Measurements from ENCODE around the gene TCERG1L. TPM values are rescaled to one million over a fixed set of nuclear protein-coding genes. Genes with fewer than 3 reads are reported as not detected.
A peak's percentile ranks its signal among the peaks of the same experiment; 100 is the strongest.

The TCERG1L gene
- polyA plus RNA-seq, 3 donors, result not detected

DNA sequence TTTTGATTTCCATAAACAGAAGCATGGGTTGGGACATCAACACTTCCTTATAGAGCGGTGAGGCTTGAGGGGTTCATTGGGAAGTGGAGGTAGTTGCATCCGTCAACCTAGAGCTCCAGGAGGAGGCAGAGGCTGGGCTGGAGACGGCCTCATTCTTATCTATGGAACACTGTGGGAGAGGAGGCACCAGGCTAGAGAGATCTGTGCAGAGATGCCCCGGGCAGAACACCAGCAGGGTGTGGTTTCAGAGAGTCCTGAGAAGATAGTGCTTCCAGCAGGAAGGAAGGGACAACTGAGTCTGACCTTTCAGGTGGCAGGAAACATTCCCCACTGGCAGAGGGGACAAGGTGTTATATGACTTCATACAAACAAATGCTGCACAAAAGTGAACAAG, 56.7 kb downstream of the TCERG1L start:
- H3K4me1 Mint-ChIP-seq, result no peaks in the 10 kb centered on the region
- H3K4me2 ChIP-seq (replicated peaks; ENCODE audit: extremely low read depth, low read length, poor library complexity, severe bottlenecking), result no peak overlapping the region
- no peak overlapping the region for H3K27ac ChIP-seq (ENCODE audit: low read depth in 1 of 2, low read length in 2 of 2)
- no peaks in the 10 kb centered on the region for H3K9me3 ChIP-seq (replicated peaks in 1 of 2; ENCODE audit: control insufficient read depth in 1 of 2, insufficient read depth in 1 of 2, low read length in 2 of 2)
- no peak for DNase-seq
- H3K27me3 Mint-ChIP-seq (ENCODE audit: low read depth in 3 of 3), result peaks cover 2 to 14% (median 8%) of the 10 kb centered on the region in 3 donors
- no peak overlapping the region for H3K4me3 ChIP-seq (replicated peaks in 1 of 3; ENCODE audit: low read depth in 2 of 3, low read length in 3 of 3)
- no peaks in the 10 kb centered on the region for H4K20me1 ChIP-seq (ENCODE audit: insufficient read depth, low read length)
- H3K27me3 ChIP-seq (ENCODE audit: control insufficient read depth in 2 of 2, insufficient read depth in 2 of 2, low read length in 2 of 2), result no peaks in the 10 kb centered on the region
- peaks cover 0 to 1% (median 0%) of the 10 kb centered on the region in 7 donors for H3K9me3 Mint-ChIP-seq
- no peaks in the 10 kb centered on the region for H3K36me3 Mint-ChIP-seq
- no peaks in the 10 kb centered on the region for H3K36me3 ChIP-seq (replicated peaks in 1 of 2; ENCODE audit: control insufficient read depth in 1 of 2, insufficient read depth in 2 of 2, low read length in 2 of 2)
- no peaks in the 10 kb centered on the region for H3K79me2 ChIP-seq (ENCODE audit: insufficient read depth, low read length)
- TF ChIP-seq, protein P1, sequence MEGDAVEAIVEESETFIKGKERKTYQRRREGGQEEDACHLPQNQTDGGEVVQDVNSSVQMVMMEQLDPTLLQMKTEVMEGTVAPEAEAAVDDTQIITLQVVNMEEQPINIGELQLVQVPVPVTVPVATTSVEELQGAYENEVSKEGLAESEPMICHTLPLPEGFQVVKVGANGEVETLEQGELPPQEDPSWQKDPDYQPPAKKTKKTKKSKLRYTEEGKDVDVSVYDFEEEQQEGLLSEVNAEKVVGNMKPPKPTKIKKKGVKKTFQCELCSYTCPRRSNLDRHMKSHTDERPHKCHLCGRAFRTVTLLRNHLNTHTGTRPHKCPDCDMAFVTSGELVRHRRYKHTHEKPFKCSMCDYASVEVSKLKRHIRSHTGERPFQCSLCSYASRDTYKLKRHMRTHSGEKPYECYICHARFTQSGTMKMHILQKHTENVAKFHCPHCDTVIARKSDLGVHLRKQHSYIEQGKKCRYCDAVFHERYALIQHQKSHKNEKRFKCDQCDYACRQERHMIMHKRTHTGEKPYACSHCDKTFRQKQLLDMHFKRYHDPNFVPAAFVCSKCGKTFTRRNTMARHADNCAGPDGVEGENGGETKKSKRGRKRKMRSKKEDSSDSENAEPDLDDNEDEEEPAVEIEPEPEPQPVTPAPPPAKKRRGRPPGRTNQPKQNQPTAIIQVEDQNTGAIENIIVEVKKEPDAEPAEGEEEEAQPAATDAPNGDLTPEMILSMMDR (IDR thresholded peaks at IDR 0.05), result no peak
- 84% methylated on average over 4 of the region's 4 CpGs for WGBS (ENCODE audit: insufficient coverage)
- H3K27ac Mint-ChIP-seq, result no peak overlapping the region
- no peaks in the 10 kb centered on the region for H3K4me1 ChIP-seq (ENCODE audit: control insufficient read depth in 1 of 2, insufficient read depth in 2 of 2, low read length in 2 of 2)
- no peak overlapping the region for H3K4me3 Mint-ChIP-seq
- intact Hi-C loops (cut with micrococcal nuclease), result no loop called here
- H2AFZ ChIP-seq (ENCODE audit: insufficient read depth, low read depth, low read length, poor library complexity, severe bottlenecking), result no peak overlapping the region
- no peak overlapping the region for H3K9ac ChIP-seq (ENCODE audit: insufficient read depth, low read length, poor library complexity, severe bottlenecking)

DNA sequence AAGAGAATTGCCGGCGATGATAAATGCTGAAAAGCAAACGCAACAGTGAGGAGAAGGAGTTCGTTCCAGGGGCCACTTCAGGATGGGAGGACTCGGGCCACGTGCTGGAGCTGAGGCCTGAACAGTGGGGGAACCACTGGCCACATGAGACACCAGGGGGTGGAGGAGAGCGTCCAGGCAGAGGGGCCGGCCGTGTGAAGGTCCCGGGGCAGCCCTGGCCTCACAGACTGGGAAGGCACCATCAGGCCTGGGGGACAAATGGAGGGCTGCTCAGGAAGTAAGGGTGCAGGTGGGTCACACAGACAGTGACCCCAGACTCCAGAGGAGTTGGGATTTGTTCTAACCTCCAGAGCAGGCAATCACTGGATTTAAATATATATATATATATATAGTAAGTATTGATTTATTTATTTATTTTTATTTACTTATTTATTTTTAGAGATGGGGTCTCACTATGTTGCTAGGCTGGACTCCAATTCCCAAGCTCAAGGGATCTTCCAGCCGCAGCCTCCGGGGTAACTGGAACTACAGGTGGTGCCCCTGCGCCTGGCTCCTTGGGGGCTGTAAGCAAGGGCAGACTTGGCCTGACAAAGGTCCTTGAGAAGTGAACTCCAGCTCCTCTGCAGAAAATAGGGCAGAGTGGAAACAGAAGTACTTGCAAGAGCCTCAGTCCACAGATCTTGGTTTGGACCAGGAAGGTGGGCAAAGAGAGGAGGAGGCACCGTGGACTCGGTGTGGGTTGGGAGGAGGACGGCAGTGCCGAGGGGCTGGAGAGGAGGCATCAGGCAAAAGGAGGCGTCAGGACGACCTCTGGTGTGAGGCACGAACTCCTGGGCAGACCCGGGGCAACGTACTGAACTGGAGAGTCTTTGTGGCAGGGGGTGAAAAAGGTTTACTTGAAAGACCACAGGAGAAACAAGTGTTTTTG, 57.3 kb downstream of the TCERG1L start:
- no peaks in the 10 kb centered on the region for H3K4me1 ChIP-seq (ENCODE audit: control insufficient read depth in 1 of 2, insufficient read depth in 2 of 2, low read length in 2 of 2)
- H3K4me3 ChIP-seq (replicated peaks in 1 of 3; ENCODE audit: low read depth in 2 of 3, low read length in 3 of 3), result no peak overlapping the region
- intact Hi-C loops (cut with micrococcal nuclease), result no loop called here
- no peak overlapping the region for H3K9ac ChIP-seq (ENCODE audit: insufficient read depth, low read length, poor library complexity, severe bottlenecking)
- peaks cover 0 to 1% (median 0%) of the 10 kb centered on the region in 7 donors for H3K9me3 Mint-ChIP-seq
- no peak overlapping the region for H3K4me2 ChIP-seq (replicated peaks; ENCODE audit: extremely low read depth, low read length, poor library complexity, severe bottlenecking)
- H3K4me1 Mint-ChIP-seq, result no peaks in the 10 kb centered on the region
- H3K9me3 ChIP-seq (replicated peaks in 1 of 2; ENCODE audit: control insufficient read depth in 1 of 2, insufficient read depth in 1 of 2, low read length in 2 of 2), result no peaks in the 10 kb centered on the region
- H3K27ac ChIP-seq (ENCODE audit: low read depth in 1 of 2, low read length in 2 of 2), result no peak overlapping the region
- TF ChIP-seq, protein P1 (IDR thresholded peaks at IDR 0.05), result no peak
- H3K79me2 ChIP-seq (ENCODE audit: insufficient read depth, low read length), result no peaks in the 10 kb centered on the region
- DNase-seq, result no peak
- no peaks in the 10 kb centered on the region for H3K27me3 ChIP-seq (ENCODE audit: control insufficient read depth in 2 of 2, insufficient read depth in 2 of 2, low read length in 2 of 2)
- 92% methylated on average over 21 of the region's 22 CpGs for WGBS (ENCODE audit: insufficient coverage)
- H3K4me3 Mint-ChIP-seq, result peak overlapping the region in 1 of 2 donors; percentile 18
- no peaks in the 10 kb centered on the region for H3K36me3 ChIP-seq (replicated peaks in 1 of 2; ENCODE audit: control insufficient read depth in 1 of 2, insufficient read depth in 2 of 2, low read length in 2 of 2)
- peaks cover 5 to 18% (median 8%) of the 10 kb centered on the region in 3 donors for H3K27me3 Mint-ChIP-seq (ENCODE audit: low read depth in 3 of 3)
- no peak overlapping the region for H3K27ac Mint-ChIP-seq
- H4K20me1 ChIP-seq (ENCODE audit: insufficient read depth, low read length), result no peaks in the 10 kb centered on the region
- no peak overlapping the region for H2AFZ ChIP-seq (ENCODE audit: insufficient read depth, low read depth, low read length, poor library complexity, severe bottlenecking)
- no peaks in the 10 kb centered on the region for H3K36me3 Mint-ChIP-seq
